Activated CD8-positive, alpha-beta T cell treated with anti-CD3 and anti-CD28 coated beads, Interleukin-2, amount 10 ng/mL, durations not matched to agents 7 days and 5 days (primary cell): Measurements from ENCODE around the gene CDHR5. TPM values are rescaled to one million over a fixed set of nuclear protein-coding genes. Genes with fewer than 3 reads are reported as not detected.
A peak's percentile ranks its signal among the peaks of the same experiment; 100 is the strongest.

ENCODE experiments used
- ATAC-seq: fragments of 150-1000 bp; cut with Tn5 transposase; one replicate; pipeline ENCODE4 v1.10.0; 2021; ENCODE audit warnings: moderate library complexity
- CTCF ChIA-PET: fragments of 350-600 bp; sonication (Branson Sonifier 250); formaldehyde crosslinking; loops from one replicate; lab custom pipeline; 2021; ENCODE audit warnings: antibody characterized with exemption; lab: Charles Lee
- POLR2A ChIA-PET: fragments of 350-600 bp; sonication (Branson Sonifier 250); formaldehyde crosslinking; loops from one replicate; lab custom pipeline; 2021; ENCODE audit warnings: antibody characterized with exemption; lab: Charles Lee
- DNase-seq: peaks from one replicate; pipeline ENCODE4 v3.0.0-alpha.2; 2020
- H3K27ac Mint-ChIP-seq: one replicate; pipeline ENCODE4 v1.8.0; 2021; ENCODE audit warnings: mild to moderate bottlenecking, mixed read lengths
- H3K27me3 Mint-ChIP-seq: one replicate; pipeline ENCODE4 v1.8.0; 2021; ENCODE audit warnings: low read depth, mixed read lengths
- H3K36me3 Mint-ChIP-seq: one replicate; pipeline ENCODE4 v1.8.0; 2021; ENCODE audit warnings: low read depth, mixed read lengths
- H3K4me1 Mint-ChIP-seq: one replicate; pipeline ENCODE4 v1.8.0; 2021; ENCODE audit warnings: low read depth, mixed read lengths
- H3K4me3 Mint-ChIP-seq: one replicate; pipeline ENCODE4 v1.8.0; 2021; ENCODE audit warnings: mild to moderate bottlenecking, mixed read lengths
- H3K9me3 Mint-ChIP-seq: one replicate; pipeline ENCODE4 v1.8.0; 2022; ENCODE audit warnings: mixed read lengths; ENCODE audit not compliant: insufficient read depth
- microRNA-seq: library from miRNA; unstranded; fragments of <30 nt; microRNA quantifications from one replicate; pipeline ENCODE4 v1.2.0, GENCODE V29; 2022
- total RNA-seq, 2 experiments: library from RNA; stranded (reverse); gene quantifications; one replicate each; pipeline ENCODE4 v1.2.3, GENCODE V29; 2021

Gene CDHR5
- total RNA-seq, 2 experiments from 2014 or later: not detected

DNA sequence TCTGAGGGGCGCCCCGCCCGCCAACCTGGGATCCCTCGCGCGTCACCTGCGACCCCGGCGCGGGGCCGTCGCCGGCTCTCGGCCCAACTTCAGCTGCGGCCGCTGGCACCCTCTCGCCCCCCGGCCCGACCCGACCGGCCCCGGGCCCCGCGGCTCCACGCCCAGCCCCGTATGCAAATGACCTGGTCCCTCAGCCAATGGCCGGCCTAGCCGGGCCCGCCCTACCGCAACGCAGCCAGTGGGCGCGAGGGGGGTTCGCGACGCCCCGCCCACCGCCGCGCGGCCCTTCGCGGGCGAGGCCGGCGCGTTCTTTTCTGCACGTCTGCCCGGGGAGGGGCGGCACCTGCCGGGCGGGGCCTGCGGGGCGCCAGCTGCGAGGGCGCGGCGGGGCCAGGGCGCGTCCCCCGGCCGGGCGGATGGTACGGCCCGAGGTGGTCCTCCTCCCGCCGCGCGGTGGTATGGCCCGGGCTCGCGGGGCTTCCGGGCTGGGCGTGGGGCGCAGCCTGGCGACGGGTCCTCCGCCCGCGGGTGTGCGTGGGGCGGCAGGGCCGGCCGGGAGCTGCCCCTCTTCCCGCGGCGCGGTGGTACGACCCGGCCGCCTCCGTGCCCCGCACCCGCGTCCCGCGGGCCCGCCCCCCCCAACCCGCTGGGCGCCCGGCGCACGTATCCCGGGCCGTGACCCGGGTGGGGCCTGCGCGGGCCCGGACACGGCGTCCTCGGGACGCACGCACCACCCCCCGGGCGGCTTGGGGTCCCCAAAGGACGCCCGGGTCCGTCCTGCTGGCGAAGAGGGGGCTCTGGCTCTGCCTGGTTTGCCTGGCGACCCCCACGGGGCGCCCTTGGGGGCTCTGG is 56.2 kb downstream of the CDHR5 start:
- H3K36me3 Mint-ChIP-seq: peaks cover 12% of the 10 kb centered on the region
- ATAC-seq (peak; percentile 96), DNase-seq (peak; percentile 95)
- peak overlapping the region; percentile 78 for H3K27ac Mint-ChIP-seq
- no peaks in the 10 kb centered on the region for H3K9me3 Mint-ChIP-seq
- ChIA-PET POLR2A (interaction anchor here (0.6 to 1.6 kb wide), 8 partner anchors 9 to 44 kb away, joined by 3 to 5 read pairs (median 4); partner anchors contain the start of gene LRRC56), CTCF (interaction anchor here (1.3 to 5.5 kb wide), 2 partner anchors 13 to 50 kb away, joined by 3 to 23 read pairs; no protein-coding TSS in a partner anchor)
- peaks cover 2% of the 10 kb centered on the region for H3K27me3 Mint-ChIP-seq
- peaks cover 17% of the 10 kb centered on the region for H3K4me1 Mint-ChIP-seq
- H3K4me3 Mint-ChIP-seq: peak overlapping the region; percentile 81

- peaks cover 17% of the 10 kb centered on the region for H3K4me1 Mint-ChIP-seq
- POLR2A ChIA-PET: interaction anchor here (0.6 to 3.5 kb wide), 6 partner anchors 8 to 31 kb away, joined by 3 to 17 read pairs (median 4); partner anchors contain the start of genes LRRC56 and PHRF1
- DNase-seq (no peak), ATAC-seq (no peak)
- no peaks in the 10 kb centered on the region for H3K9me3 Mint-ChIP-seq
- no peaks in the 10 kb centered on the region for H3K27me3 Mint-ChIP-seq
- CTCF ChIA-PET: interaction anchor here (0.6 to 5.5 kb wide), 4 partner anchors 12 to 49 kb away, joined by 3 to 23 read pairs (median 4); no protein-coding TSS in a partner anchor
- peak overlapping the region; percentile 82 for H3K27ac Mint-ChIP-seq
- H3K4me3 Mint-ChIP-seq: peak overlapping the region; percentile 85
- peaks cover 15% of the 10 kb centered on the region for H3K36me3 Mint-ChIP-seq
Measured at GRCh38 chr11:567629-568292, 57.0 kb downstream of the CDHR5 start.

DNA sequence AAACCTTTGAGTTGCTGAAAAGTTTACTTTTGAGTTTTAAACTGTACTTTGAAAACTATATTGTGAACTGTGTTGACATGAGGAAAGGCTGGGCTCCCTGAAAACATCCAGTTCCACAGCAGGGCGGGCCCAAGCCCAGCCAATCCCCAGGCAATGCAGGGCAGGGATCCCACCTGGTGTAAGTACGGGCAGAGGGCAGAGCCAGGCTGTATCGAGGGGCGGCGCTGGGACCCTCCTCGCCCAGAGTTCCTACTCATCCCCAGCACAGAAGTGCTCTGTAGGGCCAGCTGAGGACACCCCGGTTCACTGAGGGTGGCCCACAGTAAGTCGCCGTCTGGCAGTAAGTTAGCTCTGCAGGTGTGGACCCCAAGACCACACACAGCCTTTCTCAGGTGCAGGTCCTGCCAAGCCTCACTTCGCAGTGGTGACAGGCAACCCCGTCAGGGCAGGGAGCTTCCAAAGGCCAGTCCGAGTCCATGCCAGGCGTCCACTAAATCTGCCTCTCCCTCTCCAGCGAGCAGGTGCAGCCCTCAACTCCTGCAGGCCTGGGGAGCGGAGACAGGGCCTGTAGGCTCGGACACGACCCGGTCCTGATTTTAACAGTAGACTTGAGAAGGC is 57.6 kb downstream of the CDHR5 start:
- POLR2A ChIA-PET: interaction anchor here (1.4 to 3.5 kb wide), 2 partner anchors 9 to 49 kb away, joined by 3 to 17 read pairs; partner anchors contain the start of genes IRF7 and PHRF1
- CTCF ChIA-PET: interaction anchor here (0.6 to 5.5 kb wide), 3 partner anchors 11 to 48 kb away, joined by 3 to 23 read pairs (median 4); no protein-coding TSS in a partner anchor
- no peaks in the 10 kb centered on the region for H3K9me3 Mint-ChIP-seq
- H3K4me1 Mint-ChIP-seq: peaks cover 17% of the 10 kb centered on the region
- peaks cover 15% of the 10 kb centered on the region for H3K36me3 Mint-ChIP-seq
- ATAC-seq: no peak
- H3K27ac Mint-ChIP-seq: peak overlapping the region; percentile 82
- peak overlapping the region; percentile 85 for H3K4me3 Mint-ChIP-seq
- no peak for DNase-seq
- H3K27me3 Mint-ChIP-seq: no peaks in the 10 kb centered on the region

Small RNA genes lying within 50 kb of the gene (microRNA-seq; reads per million reads assigned to microRNA genes)
- gene MIR210: 1,989 reads per million, percentile 86 among the genes with 10 or more reads in this experiment

Other genes starting within 250 kb of the CDHR5 start
- under 1 TPM in 1 of 2 experiments, not detected in 1; 0.13 TPM for gene PKP3, start 230.7 kb downstream of the CDHR5 start, total RNA-seq
- 100 to 1,000 TPM; 160 to 168 TPM for gene SIGIRR, start 210.0 kb downstream of the CDHR5 start, total RNA-seq
- gene ANO9, start 182.9 kb downstream of the CDHR5 start, total RNA-seq: 10 to 100 TPM; 72.6 to 78.9 TPM
- gene PTDSS2, start 174.7 kb downstream of the CDHR5 start, total RNA-seq: 10 to 100 TPM; 24.6 to 26.1 TPM
- gene RNH1, start 117.7 kb downstream of the CDHR5 start, total RNA-seq: 100 to 1,000 TPM; 104 to 105 TPM
- 10 to 100 TPM; 58.7 to 68.9 TPM for gene HRAS, start 89.4 kb downstream of the CDHR5 start, total RNA-seq
- gene LRRC56, start 87.4 kb downstream of the CDHR5 start, total RNA-seq: 1 to 10 TPM; 1.9 to 2.2 TPM
- under 1 TPM; 0.34 to 0.81 TPM for gene LMNTD2, start 64.2 kb downstream of the CDHR5 start, total RNA-seq
- 10 to 100 TPM; 32.2 to 36.1 TPM for gene RASSF7, start 64.0 kb downstream of the CDHR5 start, total RNA-seq
- 10 to 100 TPM; 53.7 to 58.1 TPM for gene PHRF1, start 48.5 kb downstream of the CDHR5 start, total RNA-seq
- 100 to 1,000 TPM; 120 to 136 TPM for gene IRF7, start 9.0 kb downstream of the CDHR5 start, total RNA-seq
- gene SCT, start 2.2 kb upstream of the CDHR5 start, total RNA-seq: not detected
- under 1 TPM; 0.42 to 0.76 TPM for gene DRD4, start 12.3 kb upstream of the CDHR5 start, total RNA-seq
- gene DEAF1, start 70.3 kb upstream of the CDHR5 start, total RNA-seq: 10 to 100 TPM; 34.1 to 36.7 TPM
- 10 to 100 TPM; 27.1 to 29.8 TPM for gene TMEM80, start 70.9 kb upstream of the CDHR5 start, total RNA-seq
- gene EPS8L2, start 81.3 kb upstream of the CDHR5 start, total RNA-seq: 10 to 100 TPM; 13.9 to 15.0 TPM
- gene TALDO1, start 122.5 kb upstream of the CDHR5 start, total RNA-seq: 100 to 1,000 TPM; 278 to 289 TPM
- 10 to 100 TPM; 52.1 to 63.2 TPM for gene GATD1, start 152.5 kb upstream of the CDHR5 start, total RNA-seq
- 1 to 10 TPM in 1 of 2 experiments, under 1 TPM in 1; 0.61 to 1.9 TPM for gene CEND1, start 165.1 kb upstream of the CDHR5 start, total RNA-seq
- 10 to 100 TPM; 51.2 to 56.4 TPM for gene SLC25A22, start 173.3 kb upstream of the CDHR5 start, total RNA-seq
- gene PIDD1, start 180.3 kb upstream of the CDHR5 start, total RNA-seq: 10 to 100 TPM; 59.3 to 60.5 TPM
- 1,000 to 10,000 TPM; 2,268 to 2,338 TPM for gene RPLP2, start 185.0 kb upstream of the CDHR5 start, total RNA-seq
- gene PNPLA2, start 194.0 kb upstream of the CDHR5 start, total RNA-seq: 10 to 100 TPM; 67.3 to 76.6 TPM
- 10 to 100 TPM; 17.2 to 18.7 TPM for gene CRACR2B, start 203.0 kb upstream of the CDHR5 start, total RNA-seq
- gene CD151, start 208.0 kb upstream of the CDHR5 start, total RNA-seq: 10 to 100 TPM; 27.0 to 29.7 TPM
- gene POLR2L, start 217.6 kb upstream of the CDHR5 start, total RNA-seq: 100 to 1,000 TPM; 127 to 140 TPM
- 10 to 100 TPM; 20.0 to 21.7 TPM for gene TSPAN4, start 217.9 kb upstream of the CDHR5 start, total RNA-seq